Measurements from ENCODE around the gene IP6K3. TPM values are rescaled to one million over a fixed set of nuclear protein-coding genes. Genes with fewer than 3 reads are reported as not detected.

Gene IP6K3
- total and polyA plus RNA-seq, 3 donors from 2014 or later, result 0.15 to 0.16 TPM; not detected in 1

GRCh38 chr6:33678932-33679490 is 67.7 kb downstream of the IP6K3 start:
- intact Hi-C loops (cut with DNase I; ENCODE audit: low total_unique reads), result no loop called here
- Histone ChIP-seq H3K9me3 (no peaks in the 10 kb centered on the region), H3K27ac (no peak overlapping the region), H3K4me3 (no peak overlapping the region), H3K36me3 (ENCODE audit: low read depth, missing control alignments) (no peaks in the 10 kb centered on the region), H3K27me3 (no peaks in the 10 kb centered on the region), H3K4me1 (peaks cover 15% of the 10 kb centered on the region)
- no peak for DNase-seq
- 88 to 90% methylated on average over 12 of the region's 12 CpGs for WGBS, 2 donors
- no peak for TF ChIP-seq CTCF (IDR thresholded peaks at IDR 0.05)
- no peak for TF ChIP-seq POLR2A (IDR thresholded peaks at IDR 0.05)

GRCh38 chr6:33678233-33678931 is 68.3 kb downstream of the IP6K3 start:
- Histone ChIP-seq H3K9me3 (no peaks in the 10 kb centered on the region), H3K4me1 (peaks cover 8% of the 10 kb centered on the region), H3K4me3 (no peak overlapping the region), H3K36me3 (ENCODE audit: low read depth, missing control alignments) (no peaks in the 10 kb centered on the region), H3K27ac (no peak overlapping the region), H3K27me3 (no peaks in the 10 kb centered on the region)
- TF ChIP-seq POLR2A (IDR thresholded peaks at IDR 0.05) (no peak), CTCF (IDR thresholded peaks at IDR 0.05) (no peak)
- DNase-seq, result no peak
- intact Hi-C loops (cut with DNase I; ENCODE audit: low total_unique reads), result no loop called here
- 94% methylated on average over 22 to 24 of the region's 24 CpGs for WGBS, 2 donors

GRCh38 chr6:33677689-33678088 is 69.0 kb downstream of the IP6K3 start:
- no peaks in the 10 kb centered on the region for H3K9me3 ChIP-seq
- TF ChIP-seq POLR2A (IDR thresholded peaks at IDR 0.05) (no peak), CTCF (IDR thresholded peaks at IDR 0.05) (no peak)
- no peak for DNase-seq
- intact Hi-C loops (cut with DNase I; ENCODE audit: low total_unique reads), result no loop called here
- no peaks in the 10 kb centered on the region for H3K27me3 ChIP-seq
- no peaks in the 10 kb centered on the region for H3K36me3 ChIP-seq (ENCODE audit: low read depth, missing control alignments)
- WGBS, 2 donors, result 87 to 91% methylated on average over 2 of the region's 2 CpGs
- H3K27ac ChIP-seq, result no peak overlapping the region
- H3K4me3 ChIP-seq, result no peak overlapping the region
- peaks cover 1% of the 10 kb centered on the region for H3K4me1 ChIP-seq

- WGBS, 2 donors, result 80 to 85% methylated on average over 8 of the region's 8 CpGs
- Histone ChIP-seq H3K36me3 (ENCODE audit: low read depth, missing control alignments) (no peaks in the 10 kb centered on the region), H3K27ac (no peak overlapping the region), H3K4me3 (no peak overlapping the region), H3K27me3 (no peaks in the 10 kb centered on the region), H3K9me3 (no peaks in the 10 kb centered on the region), H3K4me1 (no peaks in the 10 kb centered on the region)
- intact Hi-C loops (cut with DNase I; ENCODE audit: low total_unique reads), result no loop called here
- TF ChIP-seq CTCF (IDR thresholded peaks at IDR 0.05) (no peak), POLR2A (IDR thresholded peaks at IDR 0.05) (no peak)
- no peak for DNase-seq
Observed at GRCh38 chr6:33677143-33677660, 69.5 kb downstream of the IP6K3 start.

All from testis (tissue), 3 donors.